HT1080 (cell line): Measurements from ENCODE around the gene RPL37A. TPM values are rescaled to one million over a fixed set of nuclear protein-coding genes. Genes with fewer than 3 reads are reported as not detected.

Experiments used
- DNase-seq: peaks from one replicate; pipeline ENCODE4 v3.0.0-alpha.2; 2015; ENCODE audit warnings: low read depth
- total RNA-seq: library from RNA; depleted of rRNA; stranded (reverse); fragments of >200 nt; shearing (Covaris generic); gene quantifications from 2 replicates; pipeline ENCODE4 v1.2.3, GENCODE V29; 2014; rRNA removed

Gene RPL37A
- total RNA-seq, 1 experiment from 2014 or later = 2,842 TPM

- DNase-seq = no peak
Observed at GRCh38 chr2:216546241-216546640, 47.6 kb downstream of the RPL37A start.

- DNase-seq = no peak
Observed at GRCh38 chr2:216546641-216547403, 48.2 kb downstream of the RPL37A start.

DNA sequence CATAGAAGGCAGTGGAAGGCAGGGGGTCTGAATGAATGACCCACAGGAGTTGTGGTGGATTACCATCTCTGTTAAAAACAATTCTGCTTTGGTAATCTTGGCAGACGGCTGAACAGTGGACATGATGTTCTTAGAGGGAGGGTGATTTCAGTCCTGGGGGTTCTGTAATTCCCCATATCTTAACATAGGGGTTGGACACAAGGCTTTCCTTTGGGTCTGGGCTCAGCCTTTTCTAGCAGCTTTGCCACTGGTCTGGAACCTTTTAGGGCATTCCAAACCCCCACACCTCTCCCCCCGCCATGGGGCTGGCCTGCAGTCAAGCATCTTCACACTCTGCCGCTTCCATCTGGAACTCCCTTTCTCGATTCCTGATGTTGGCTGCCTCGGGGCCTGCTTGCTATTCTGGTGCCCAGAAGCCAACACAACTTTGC, 50.3 kb downstream of the RPL37A start:
- DNase-seq = no peak

GRCh38 chr2:216549926-216550690, 51.5 kb downstream of the RPL37A start:
- DNase-seq = no peak

GRCh38 chr2:216551234-216552068, 52.8 kb downstream of the RPL37A start:
- peak; percentile 18 for DNase-seq

- peak; percentile 32 for DNase-seq
Observed at GRCh38 chr2:216553093-216553478, 54.4 kb downstream of the RPL37A start.

Other genes with a start within 250 kb of the RPL37A start
- 24.1 and 27.8 TPM in 2 replicates for gene MARCHF4, start 126.4 kb upstream of the RPL37A start, total RNA-seq
- 14.6 TPM in 2 replicates for gene SMARCAL1, start 86.4 kb upstream of the RPL37A start, total RNA-seq
- 5.2 and 5.3 TPM in 2 replicates for gene IGFBP2, start 134.6 kb downstream of the RPL37A start, total RNA-seq
- gene IGFBP5, start 196.7 kb downstream of the RPL37A start, total RNA-seq = 0.10 and 0.11 TPM in 2 replicates